Measurements from ENCODE around the gene ADAM33.

The ADAM33 gene

GRCh38 chr20:3661814-3662665 lies 19.8 kb downstream of the ADAM33 start:
- no peak for DNase-seq

GRCh38 chr20:3661060-3661813 lies 20.6 kb downstream of the ADAM33 start:
- no peak for DNase-seq

- no peak for DNase-seq
These were observed 21.3 kb downstream of the ADAM33 start for GRCh38 chr20:3660262-3661059.

- DNase-seq = no peak
These were observed 22.1 kb downstream of the ADAM33 start for GRCh38 chr20:3659492-3660261.

GRCh38 chr20:3658716-3659491 lies 22.9 kb downstream of the ADAM33 start:
- DNase-seq = no peak

GRCh38 chr20:3658019-3658715 lies 23.6 kb downstream of the ADAM33 start:
- no peak for DNase-seq

- no peak for DNase-seq
These were observed 26.7 kb downstream of the ADAM33 start for GRCh38 chr20:3655131-3655405.

GRCh38 chr20:3654326-3655130 lies 27.3 kb downstream of the ADAM33 start:
- no peak for DNase-seq

- DNase-seq = no peak
These were observed 27.9 kb downstream of the ADAM33 start for GRCh38 chr20:3653921-3654320.

GRCh38 chr20:3652676-3653596 lies 28.9 kb downstream of the ADAM33 start:
- no peak for DNase-seq

GRCh38 chr20:3652221-3652620 lies 29.6 kb downstream of the ADAM33 start:
- DNase-seq = no peak

- DNase-seq = no peak
These were observed 30.4 kb downstream of the ADAM33 start for GRCh38 chr20:3651204-3651962.

- no peak for DNase-seq
These were observed 32.9 kb downstream of the ADAM33 start for GRCh38 chr20:3648951-3649350.

GRCh38 chr20:3647473-3647872 lies 34.3 kb downstream of the ADAM33 start:
- DNase-seq = no peak

- no peak for DNase-seq
These were observed 35.2 kb downstream of the ADAM33 start for GRCh38 chr20:3646651-3647050.

GRCh38 chr20:3646067-3646440 lies 35.8 kb downstream of the ADAM33 start:
- DNase-seq = no peak

GRCh38 chr20:3645309-3646066 lies 36.3 kb downstream of the ADAM33 start:
- DNase-seq = no peak

GRCh38 chr20:3640259-3640658 lies 41.6 kb downstream of the ADAM33 start:
- DNase-seq = no peak

Data from GOT3 (cell line).